NCI-H524 (cell line): Measurements from ENCODE around the gene TNS1.

Experiments used
- DNase-seq, 2 experiments: peaks; one replicate each; lab custom pipeline; 2025; lab: John Stamatoyannopoulos, UW

TNS1 gene

DNA sequence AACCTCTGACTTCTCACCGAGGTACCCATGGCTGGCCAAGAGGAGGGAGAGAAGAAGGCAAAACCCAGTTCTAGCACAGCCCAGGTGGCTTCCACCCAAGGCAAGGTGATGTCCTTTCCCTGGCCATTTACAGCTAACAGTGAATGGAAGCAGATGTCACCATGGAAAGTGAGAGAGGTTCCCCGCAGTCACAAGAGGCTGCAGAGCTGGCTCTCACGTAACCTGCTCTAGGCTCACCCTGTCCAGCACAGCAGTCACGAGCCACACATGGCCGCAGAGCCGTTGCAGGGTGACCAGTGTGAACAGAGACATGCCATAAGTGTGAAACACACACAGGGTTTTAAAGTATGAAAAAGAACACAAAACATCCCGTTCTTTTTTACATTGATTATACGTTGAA lies 169.4 kb downstream of the TNS1 start:
- no peak for DNase-seq

DNA sequence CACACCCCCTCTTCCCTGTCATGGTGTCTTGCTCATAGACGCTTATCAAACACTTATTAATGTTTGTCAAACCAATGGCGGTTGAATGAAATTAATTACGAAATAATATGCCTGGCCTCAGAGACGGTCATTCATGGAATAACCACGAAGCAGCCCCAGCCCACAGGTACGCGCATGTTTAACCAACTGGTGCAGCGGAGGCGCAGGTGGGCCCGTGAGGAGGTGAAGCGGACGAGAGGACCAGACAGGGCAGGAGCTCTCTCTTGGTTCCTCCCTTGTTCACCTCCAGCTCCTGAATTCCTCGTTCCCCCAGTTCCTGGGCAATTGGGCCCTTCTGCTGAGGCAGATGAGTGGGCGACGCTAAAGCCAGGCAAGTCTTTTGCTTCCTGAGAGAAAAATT lies 169.8 kb downstream of the TNS1 start:
- DNase-seq, result no peak

DNA sequence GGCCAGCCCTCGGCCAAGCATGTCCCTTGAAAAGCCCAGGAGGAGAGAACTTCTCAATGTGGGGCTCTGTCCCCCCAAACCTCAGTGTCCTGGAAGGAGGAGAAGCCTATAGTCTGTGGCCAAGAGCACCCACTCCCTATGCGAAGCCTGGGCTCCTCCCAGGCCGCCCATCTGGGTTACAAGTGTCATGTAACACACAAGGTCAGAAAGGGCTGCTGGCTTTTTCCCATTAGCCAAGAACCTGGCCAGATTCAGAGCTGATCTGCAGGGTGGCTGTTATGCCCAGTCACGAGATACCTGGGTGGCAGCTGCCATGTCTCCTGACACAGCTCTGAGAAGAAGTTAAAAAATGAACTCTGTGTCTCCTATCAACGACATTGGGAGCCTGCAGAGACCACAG lies 170.7 kb downstream of the TNS1 start:
- no peak for DNase-seq

DNA sequence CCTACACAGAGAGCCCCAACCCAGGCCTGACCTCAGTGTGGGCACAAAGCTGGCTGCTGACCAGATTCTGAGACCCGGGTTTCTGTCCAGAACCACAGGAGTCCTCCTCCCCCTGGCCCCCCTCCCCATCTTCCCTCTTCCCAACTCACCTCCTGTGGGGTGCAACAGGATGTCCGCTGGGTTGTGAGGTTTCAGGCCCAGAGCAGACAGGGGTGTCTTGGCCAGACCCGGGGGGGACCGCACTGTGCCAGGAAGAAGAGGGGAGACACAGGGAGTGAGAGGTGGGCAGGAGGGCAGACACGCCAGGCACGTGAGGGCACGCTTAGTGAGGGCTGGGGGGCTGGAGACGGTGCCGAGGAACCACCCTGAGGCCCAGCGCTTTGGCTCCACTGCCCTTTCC lies 171.5 kb downstream of the TNS1 start:
- DNase-seq, result no peak

DNA sequence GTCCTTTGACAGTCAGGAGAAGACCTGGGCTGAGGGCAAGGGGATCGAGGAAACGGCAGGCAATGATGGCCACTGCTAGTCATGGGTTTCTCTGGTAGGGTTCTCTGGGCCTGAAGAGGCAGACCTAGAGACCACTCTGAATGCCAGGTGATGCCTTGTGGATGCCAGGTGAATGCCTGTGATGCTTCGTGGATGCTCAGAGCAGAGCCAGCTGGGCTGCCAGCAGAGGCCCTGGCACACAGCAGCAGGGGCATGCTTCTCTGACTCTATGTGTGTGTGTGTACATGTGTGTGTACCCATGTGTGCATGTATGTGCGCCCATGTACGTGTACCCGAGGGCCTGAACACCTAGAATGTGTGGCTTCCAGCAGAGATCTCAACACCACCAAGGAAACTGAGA lies 172.0 kb downstream of the TNS1 start:
- DNase-seq, result no peak

DNA sequence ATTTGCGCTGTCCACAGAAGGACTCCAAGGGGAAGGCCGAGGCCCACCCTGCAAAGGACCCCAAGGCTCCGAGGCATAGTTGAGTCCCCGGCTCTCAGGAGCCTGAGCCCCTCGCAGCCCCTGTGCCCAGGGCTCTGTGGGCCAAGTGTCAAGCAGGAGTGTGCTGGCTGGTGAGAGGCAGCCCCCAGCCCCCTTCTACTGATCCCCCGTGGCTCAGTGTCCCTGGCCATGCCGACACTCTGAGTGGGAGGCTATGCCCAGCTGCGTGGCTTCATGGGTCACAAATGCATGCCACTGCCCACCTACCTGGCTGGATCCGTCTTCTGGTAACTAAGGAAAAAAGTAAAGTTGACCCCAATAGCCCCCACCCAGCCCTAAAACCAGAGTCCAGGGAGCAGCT lies 172.7 kb downstream of the TNS1 start:
- no peak for DNase-seq

DNA sequence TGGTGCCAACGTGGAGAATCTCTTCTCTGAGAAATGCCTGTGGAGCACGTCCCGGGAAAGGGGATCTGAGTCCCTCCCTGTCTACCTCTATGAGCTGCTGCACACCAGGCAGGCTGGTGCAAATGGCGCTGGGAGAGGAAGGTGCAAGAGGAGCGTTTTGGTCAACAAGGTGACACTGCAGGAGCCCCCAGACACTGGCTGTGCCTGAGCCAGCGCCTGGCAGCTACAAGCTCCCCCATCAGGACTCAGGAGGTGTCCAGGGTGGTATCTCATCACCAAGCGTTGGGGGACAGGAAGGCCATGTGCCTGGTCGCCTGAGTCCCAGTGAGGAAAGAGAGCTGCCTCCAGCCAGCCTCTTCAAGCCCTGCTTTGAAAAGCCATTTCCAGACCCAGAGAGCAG lies 173.4 kb downstream of the TNS1 start:
- DNase-seq, result no peak

DNA sequence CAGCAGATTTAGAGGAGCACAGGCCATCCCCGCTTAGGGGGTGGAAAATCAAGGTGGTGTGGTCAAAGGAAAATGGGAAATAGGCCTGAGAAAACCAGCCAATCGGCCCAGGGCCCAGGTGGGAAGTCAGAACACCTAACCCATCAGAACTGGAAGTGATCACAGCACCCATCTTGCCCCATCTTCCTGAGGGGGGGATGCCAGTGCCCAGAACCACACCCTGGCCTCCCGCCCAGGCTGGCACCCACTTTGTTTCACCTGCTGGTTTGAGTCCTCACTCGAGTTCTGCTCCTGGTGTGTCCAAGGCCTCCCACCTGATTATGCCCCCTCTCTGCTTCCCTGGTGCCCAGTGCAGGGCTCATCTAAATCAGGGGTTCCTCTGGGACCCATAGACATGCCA lies 174.5 kb downstream of the TNS1 start:
- DNase-seq, result no peak

DNA sequence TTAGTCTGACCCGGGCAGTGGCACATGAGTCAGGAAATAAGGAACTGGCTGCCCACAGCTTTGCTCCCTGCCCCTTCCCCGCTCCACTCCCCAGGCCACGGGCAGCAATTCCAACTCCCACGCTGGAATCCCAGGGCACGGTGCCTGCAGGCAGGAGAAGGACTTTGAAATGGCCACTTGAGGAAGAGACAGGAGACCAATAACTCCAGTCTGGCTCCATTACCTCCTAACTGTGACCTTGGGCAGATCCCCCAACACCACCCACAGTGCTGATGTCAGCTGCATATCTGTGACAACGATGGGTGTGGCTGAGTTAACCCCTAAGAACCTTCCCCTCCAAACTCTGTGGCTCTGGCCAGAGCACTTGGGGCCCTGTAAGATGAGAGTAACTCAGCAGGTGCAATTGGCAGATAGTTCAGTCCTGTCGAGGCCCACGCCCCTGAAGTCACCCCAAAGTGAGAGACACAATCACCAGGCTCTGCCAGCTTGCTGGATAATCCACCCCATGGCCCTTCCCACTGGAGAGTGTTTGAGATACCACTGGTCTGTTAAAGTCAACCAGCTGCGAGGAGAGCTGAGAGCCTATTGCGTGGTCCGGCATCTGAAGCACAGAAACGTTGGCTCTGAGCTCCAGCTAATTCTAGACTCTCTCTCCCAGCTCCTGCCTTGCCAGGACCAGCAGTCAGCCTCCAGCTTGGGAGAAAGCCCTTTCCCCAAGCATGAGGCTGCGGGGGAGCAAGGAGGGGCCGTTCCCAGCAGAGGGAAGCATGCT lies 175.2 kb downstream of the TNS1 start:
- no peak for DNase-seq

DNA sequence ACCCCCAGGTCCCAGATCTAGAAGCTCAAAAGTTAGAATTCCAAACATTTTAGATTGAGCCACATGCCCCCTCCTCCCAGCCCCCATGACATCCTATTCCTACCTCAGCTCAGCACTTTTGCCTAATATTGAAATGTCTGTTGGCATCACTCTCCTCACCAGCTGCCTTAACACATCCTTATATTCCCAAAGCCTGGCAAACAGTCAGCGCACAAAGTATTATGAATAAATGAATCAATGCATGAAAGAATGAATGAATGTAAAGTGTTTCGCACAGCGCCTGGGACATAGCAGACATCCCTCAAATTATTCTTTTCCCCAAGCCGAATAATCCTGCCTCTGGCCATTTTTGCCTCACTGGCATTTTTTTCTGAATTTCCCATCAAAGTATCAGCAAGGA lies 175.8 kb downstream of the TNS1 start:
- no peak for DNase-seq

DNA sequence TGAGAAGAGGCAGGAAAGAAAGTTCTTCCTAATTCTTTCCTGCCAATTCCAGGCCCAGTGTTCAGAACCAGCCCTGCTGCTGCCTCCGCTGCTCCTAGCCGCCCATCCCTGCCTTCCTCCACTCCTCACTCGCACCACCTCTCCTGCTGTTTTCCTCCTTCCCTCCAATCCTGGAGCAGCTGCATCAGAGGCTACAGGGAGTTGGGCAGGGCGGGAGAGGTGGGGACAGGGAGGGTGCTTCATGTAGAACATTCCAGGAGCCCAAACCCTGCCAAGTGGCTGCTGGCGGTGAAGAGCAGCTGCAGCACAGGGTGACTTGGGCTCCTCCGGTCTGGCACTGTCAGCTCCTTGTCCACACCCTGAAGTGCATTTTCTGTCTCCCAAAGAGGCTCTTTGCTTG lies 176.3 kb downstream of the TNS1 start:
- no peak for DNase-seq

DNA sequence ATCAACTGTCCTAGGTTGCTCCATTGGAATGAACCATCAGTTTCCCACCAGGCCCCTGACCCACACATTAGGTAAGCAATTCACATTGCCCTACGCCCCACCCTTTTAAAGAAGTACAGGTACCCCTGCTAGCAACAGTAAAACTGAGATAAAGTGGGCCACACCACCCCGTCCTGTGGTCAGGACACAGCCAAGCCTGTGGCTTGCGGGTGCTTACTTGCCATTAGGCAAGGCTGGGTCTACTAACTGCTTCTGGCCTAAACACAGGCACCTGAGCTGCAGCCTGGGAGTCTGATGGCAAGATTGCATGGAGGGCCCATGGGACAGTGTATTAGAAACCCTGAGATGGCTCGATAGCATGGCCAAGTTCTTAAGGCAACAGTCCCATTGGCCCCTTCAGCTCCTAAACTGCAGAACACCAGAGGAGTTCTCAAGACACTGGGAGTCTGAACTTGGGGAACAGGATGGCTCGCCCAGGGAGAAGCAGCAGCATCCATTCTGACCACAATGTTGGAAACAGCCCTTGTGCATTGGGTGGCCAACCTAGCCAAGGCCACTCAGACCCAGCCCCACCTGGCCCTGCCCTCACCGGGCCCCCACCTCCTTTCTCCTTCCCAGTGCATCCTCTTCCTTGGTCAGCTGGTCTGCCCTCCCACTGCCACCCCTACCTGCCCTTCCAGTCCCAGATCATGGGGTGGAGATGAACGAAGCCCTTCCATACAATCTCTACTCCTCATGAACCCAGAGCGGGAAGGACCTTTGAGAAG lies 177.1 kb downstream of the TNS1 start:
- DNase-seq, result no peak

DNA sequence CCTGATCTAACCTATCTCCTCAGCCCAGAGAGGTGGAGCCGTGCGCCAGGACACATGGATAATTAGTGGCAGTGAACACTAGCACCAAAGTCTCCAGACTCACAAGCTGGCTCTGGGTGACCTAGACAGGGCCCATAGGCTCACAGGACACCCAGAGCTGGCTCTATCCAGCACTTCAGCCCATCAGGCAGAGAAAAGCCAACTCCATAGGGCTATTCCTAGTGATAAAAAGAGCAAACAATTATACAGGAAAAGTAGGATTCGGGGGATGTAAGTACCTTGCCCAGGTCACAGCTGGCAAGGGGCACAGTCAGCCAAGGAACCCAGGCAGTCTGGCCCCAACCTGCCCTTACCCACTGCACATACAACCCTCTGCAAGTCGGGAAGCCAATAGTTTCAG lies 178.6 kb downstream of the TNS1 start:
- no peak for DNase-seq

DNA sequence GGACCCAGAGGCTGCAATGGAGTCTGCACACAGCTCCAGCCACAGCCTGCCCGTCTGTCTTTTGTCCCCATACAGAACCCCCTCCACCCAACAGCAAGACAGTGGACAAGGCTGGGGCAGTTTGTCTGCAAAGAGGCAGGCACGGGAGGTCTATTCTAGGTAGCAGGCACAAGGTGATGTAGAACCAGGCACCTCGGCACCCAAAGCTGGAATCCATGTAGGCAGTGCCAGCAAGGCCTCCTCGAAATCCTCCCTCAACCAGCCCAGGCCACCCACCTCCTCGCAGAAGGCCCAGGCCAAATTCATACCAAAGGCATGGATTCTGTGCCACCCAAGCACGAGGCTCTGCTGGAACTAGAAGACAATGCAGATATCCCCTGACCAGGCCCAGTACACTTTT lies 179.2 kb downstream of the TNS1 start:
- DNase-seq, result no peak

DNA sequence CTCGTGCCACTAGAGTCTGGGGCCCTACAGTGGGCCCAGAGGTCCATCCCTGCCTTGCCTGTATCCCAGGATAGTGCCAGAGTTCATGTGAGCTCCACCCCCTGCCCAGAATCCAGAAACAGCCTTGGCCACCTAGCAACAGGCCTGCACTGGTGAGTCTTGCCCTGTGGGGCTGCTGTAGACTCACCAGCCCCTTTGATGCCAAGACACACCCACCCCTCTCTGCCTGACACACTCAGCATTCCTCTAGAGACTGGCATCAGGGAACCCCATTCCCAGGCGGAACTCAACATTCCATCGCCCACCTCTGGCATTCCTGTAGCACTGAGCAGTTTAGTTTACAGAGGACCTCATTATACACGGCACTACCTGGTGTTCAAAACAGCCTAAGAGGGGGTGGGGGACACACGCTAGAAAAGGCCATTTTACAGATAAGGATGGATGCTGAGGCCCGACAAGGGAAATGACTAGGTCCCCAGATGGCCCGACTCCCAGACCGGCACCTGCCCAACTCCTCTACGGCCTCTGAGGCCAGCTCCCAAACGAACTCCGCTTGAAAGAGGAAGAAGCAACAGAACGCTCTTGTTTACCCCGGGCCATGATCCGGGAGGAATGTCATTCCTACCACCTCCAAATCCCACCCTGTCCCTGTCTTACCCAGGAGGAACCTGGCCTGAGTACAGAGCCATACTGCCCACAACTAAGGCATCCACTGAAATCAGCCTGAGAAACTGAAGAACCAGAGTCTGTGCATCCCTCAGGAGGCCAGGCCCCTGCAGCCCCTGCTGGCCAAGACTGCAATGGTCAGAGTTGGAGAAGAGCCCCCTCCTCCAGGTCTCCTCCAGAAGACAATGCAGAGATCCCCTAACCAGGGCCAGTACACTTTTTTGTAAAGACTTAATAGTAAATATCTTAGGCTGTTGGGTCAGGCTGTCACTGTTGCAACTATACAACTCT lies 180.2 kb downstream of the TNS1 start:
- no peak for DNase-seq

DNA sequence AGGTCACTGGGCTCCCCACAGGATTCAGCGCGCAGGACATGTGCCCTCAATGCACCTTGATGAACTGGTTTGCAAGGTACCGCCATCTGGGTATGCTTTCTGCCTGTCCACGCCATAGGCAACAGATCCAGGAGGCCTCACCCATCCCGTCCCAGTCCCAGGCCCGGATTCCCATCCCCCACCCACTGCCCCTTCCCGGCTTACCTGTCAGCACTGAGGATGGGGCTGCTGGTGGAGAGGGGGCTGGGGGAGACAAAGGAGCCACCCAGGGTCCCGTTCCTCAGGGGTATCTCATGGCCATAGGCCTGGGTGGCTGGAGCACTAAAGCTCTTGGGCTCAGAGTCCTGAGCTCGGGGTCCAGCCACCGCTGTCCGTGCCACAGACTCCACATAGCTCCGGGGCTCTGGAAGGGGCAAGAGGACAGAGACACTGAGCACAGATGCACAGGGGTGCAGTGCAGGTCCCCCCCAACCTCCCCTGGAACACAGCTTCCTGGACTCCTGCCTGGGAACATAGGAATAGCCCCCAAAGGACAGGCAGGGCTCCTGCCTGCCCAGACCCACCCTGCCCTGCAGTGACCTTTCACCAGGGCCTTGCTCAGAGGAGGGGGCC lies 181.2 kb downstream of the TNS1 start:
- no peak for DNase-seq

DNA sequence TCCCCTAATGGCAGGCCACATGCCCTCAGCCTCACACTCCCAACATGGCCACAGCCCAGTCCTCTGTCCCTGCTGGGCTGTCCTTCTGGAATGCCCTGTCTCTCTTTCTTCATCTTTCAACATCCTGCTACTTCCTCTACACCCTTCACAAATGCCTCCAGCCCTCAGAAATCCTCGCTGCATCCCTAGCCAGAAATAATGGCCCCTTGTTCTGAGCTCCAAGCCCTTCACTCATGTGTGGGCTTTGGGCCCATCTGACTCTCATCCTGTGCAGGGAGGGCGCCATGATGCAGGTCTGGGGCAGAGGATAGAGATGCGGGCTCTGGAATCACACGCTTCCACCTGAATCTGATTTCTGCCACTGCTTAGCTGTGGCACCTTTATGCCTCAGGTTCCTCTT lies 181.9 kb downstream of the TNS1 start:
- DNase-seq, result no peak

DNA sequence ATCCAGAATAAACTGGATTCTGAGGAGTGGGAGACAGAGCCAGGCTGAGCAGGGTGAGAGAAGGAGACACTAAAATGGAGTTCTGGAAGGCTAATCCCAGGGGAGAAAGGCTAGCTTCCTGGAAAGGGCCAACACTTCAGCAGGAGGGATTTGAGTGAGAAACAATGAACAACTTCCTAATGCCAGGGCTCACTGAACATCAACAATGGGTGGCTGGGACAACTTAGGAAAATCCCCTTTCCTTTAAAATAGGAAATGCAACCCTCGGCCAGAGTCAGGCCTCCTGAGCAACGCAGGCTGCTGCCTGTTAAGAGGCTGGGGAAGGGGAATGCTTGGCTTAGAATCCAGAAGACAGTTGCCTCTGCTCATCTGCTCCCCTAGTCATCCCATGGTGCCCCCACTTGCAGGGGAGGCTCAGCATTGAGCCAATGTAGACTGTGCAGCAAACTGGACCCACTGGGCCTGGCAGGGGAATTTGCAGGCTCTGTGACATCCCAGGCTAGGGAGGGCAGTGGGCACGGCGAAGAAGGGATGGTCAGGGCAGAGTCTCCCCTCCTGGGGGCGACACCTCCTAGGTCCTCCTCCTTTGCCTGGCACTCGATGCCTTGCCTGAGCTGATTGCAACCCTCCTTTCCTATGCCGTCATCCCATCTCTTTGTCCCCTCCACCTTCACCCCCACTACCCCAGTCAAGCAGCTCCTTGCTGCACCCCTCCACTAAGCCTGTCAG lies 182.5 kb downstream of the TNS1 start:
- DNase-seq, result no peak

DNA sequence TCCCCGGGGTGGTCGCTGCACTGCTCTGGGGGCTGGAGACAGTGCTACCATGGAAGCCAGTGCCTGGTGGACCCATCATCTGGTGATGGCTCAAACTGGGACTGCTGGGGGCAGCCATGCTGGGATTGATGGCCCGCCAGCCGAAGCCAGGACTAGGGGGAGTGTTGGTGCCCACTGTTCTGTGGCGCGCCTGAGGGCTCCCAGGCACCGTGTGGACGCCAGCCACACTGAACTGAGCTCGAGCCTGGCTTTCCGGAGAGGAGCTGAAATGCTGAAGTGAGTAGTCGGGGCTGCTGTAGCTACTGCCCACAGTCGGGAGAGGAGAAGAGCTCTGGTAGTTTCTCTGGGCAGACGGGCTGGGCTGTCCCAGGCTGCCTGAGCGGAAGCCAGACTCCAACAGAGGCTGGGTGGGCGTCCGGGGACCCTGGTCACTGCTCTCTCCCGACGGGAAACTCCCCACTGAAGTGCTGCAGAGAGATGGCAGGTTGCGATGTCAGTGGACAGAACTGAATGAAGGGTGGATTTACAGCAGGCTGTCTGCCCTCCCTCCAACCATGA lies 184.4 kb downstream of the TNS1 start:
- DNase-seq, result no peak

DNA sequence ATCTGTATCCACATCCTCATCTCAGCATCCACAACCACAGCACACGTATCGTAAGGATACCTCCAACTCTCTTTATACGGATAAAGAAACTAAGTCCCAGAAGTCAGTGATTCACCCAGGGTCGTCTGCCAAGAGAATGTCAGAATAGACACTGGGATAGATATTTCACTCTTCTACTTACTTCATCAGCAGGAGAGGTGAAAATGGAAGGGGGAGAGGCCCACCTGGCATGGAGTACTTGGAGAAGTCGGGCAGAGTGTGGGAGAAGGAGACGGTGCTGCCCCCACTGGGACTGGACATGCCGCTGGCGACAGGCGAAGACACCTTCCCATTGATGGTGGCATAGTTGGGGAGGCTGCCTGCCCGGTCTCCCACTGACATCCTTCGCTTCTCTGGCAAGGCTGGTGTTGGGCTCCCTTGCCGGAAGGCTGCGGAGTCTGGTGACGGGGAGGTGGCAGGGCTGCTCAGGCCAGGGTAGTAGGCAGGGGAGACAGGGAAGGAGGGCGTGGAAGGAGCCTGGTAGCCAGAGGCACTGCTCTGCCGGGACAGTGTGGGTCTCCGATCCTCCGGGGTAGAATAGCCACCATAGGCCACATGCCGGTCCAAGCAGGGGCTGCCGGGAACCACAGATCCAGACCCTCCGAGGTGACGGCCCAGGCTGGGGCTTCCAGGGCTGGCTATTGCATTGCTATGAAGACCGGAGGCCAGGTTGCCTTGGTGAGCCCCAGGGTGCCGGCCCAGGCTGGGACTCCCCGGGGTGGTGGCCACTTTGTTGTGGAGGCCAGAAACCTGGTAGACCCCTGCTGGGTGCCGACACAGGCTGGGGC lies 185.1 kb downstream of the TNS1 start:
- DNase-seq, result no peak
